H9 (cell line): Measurements from ENCODE around the gene CD84. TPM values are rescaled to one million over a fixed set of nuclear protein-coding genes. Genes with fewer than 3 reads are reported as not detected.

ENCODE experiments used
- DNase-seq: peaks from one replicate; pipeline ENCODE4 v3.0.0-alpha.2; 2017
- H2AFZ ChIP-seq: one replicate; pipeline ENCODE4 v1.6.1; 2013; ENCODE audit warnings: mild to moderate bottlenecking, low read length, control low read depth, moderate library complexity
- H2AK5ac ChIP-seq: 2 replicates; pipeline ENCODE4 v1.6.1; 2013; ENCODE audit warnings: low read length, control low read depth, mixed read lengths; ENCODE audit not compliant: insufficient read length
- H2BK120ac ChIP-seq: one replicate; pipeline ENCODE4 v1.6.1; 2013; ENCODE audit warnings: low read depth, mild to moderate bottlenecking, low read length, control low read depth, inconsistent platforms; ENCODE audit not compliant: poor library complexity, severe bottlenecking
- H2BK12ac ChIP-seq: 2 replicates; pipeline ENCODE4 v1.6.1; 2013; ENCODE audit warnings: low read length, control low read depth, mixed read lengths, low read depth; ENCODE audit not compliant: insufficient read length
- H2BK15ac ChIP-seq: 2 replicates; pipeline ENCODE4 v1.6.1; 2013; ENCODE audit warnings: low read depth, low read length, control low read depth
- H2BK20ac ChIP-seq: one replicate; pipeline ENCODE4 v1.6.1; 2013; ENCODE audit warnings: low read depth, mild to moderate bottlenecking, low read length, control low read depth, inconsistent platforms; ENCODE audit not compliant: poor library complexity, severe bottlenecking
- H2BK5ac ChIP-seq: 2 replicates; pipeline ENCODE4 v1.6.1; 2013; ENCODE audit warnings: low read length, control low read depth, mixed read lengths; ENCODE audit not compliant: insufficient read length
- H3K14ac ChIP-seq: 2 replicates; pipeline ENCODE4 v1.6.1; 2013; ENCODE audit warnings: low read length, control low read depth; ENCODE audit not compliant: insufficient read depth
- H3K18ac ChIP-seq: 2 replicates; pipeline ENCODE4 v1.6.1; 2013; ENCODE audit warnings: low read depth, mild to moderate bottlenecking, mixed read lengths, low read length, control low read depth; ENCODE audit not compliant: insufficient read length
- H3K23ac ChIP-seq: 2 replicates; pipeline ENCODE4 v1.6.1; 2013; ENCODE audit warnings: low read length, control low read depth, mixed read lengths, low read depth; ENCODE audit not compliant: insufficient read length
- H3K23me2 ChIP-seq: 2 replicates; pipeline ENCODE4 v1.6.1; 2013; ENCODE audit warnings: low read depth, mild to moderate bottlenecking, mixed read lengths, low read length, control low read depth; ENCODE audit not compliant: insufficient read length, poor library complexity, severe bottlenecking
- H3K27ac ChIP-seq: 2 replicates; pipeline ENCODE4 v1.5.1; 2013; ENCODE audit warnings: low read length, control low read depth, mixed read lengths, low read depth; ENCODE audit not compliant: insufficient read length
- H3K27me3 ChIP-seq: 2 replicates; pipeline ENCODE4 v1.6.1; 2013; ENCODE audit warnings: low read length, control low read depth, inconsistent platforms; ENCODE audit not compliant: insufficient read depth
- H3K4ac ChIP-seq: 2 replicates; pipeline ENCODE4 v1.6.1; 2013; ENCODE audit warnings: low read depth, mild to moderate bottlenecking, control low read depth, inconsistent platforms, low read length, moderate library complexity
- H3K4me1 ChIP-seq: 2 replicates; pipeline ENCODE4 v1.6.1; 2013; ENCODE audit warnings: low read length, control low read depth, inconsistent platforms; ENCODE audit not compliant: insufficient read depth
- H3K4me2 ChIP-seq: 2 replicates; pipeline ENCODE4 v1.6.1; 2013; ENCODE audit warnings: low read length, control low read depth, mixed read lengths; ENCODE audit not compliant: insufficient read length, insufficient read depth
- H3K56ac ChIP-seq: 2 replicates; pipeline ENCODE4 v1.6.1; 2013; ENCODE audit warnings: low read depth, mild to moderate bottlenecking, mixed read lengths, low read length, control low read depth; ENCODE audit not compliant: insufficient read length
- H3K79me1 ChIP-seq: 2 replicates; pipeline ENCODE4 v1.6.1; 2013; ENCODE audit warnings: low read depth, mild to moderate bottlenecking, moderate library complexity, low read length, control low read depth, inconsistent platforms; ENCODE audit not compliant: insufficient read depth, poor library complexity, severe bottlenecking
- H3K79me2 ChIP-seq: 2 replicates; pipeline ENCODE4 v1.6.1; 2013; ENCODE audit warnings: low read length, control low read depth, inconsistent platforms; ENCODE audit not compliant: insufficient read depth
- H3K9ac ChIP-seq: 2 replicates; pipeline ENCODE4 v1.6.1; 2013; ENCODE audit warnings: low read length, control low read depth, mixed read lengths; ENCODE audit not compliant: insufficient read length; ENCODE audit errors: extremely low read depth
- H3K9me3 ChIP-seq: one replicate; pipeline ENCODE4 v1.6.1; 2013; ENCODE audit warnings: low read depth, low read length, inconsistent platforms; ENCODE audit not compliant: control insufficient read depth
- H3T11ph ChIP-seq: one replicate; pipeline ENCODE4 v1.6.1; 2013; ENCODE audit warnings: mild to moderate bottlenecking, low read length, control low read depth, inconsistent platforms
- H4K20me1 ChIP-seq: one replicate; pipeline ENCODE4 v1.6.1; 2013; ENCODE audit not compliant: control insufficient read depth, insufficient read length, insufficient read depth
- H4K5ac ChIP-seq: 2 replicates; pipeline ENCODE4 v1.6.1; 2013; ENCODE audit warnings: low read depth, mild to moderate bottlenecking, mixed read lengths, low read length, control low read depth; ENCODE audit not compliant: insufficient read length
- H4K8ac ChIP-seq: replicated peaks from 2 replicates; pipeline ENCODE4 v1.6.1; 2013; ENCODE audit warnings: low read length, control low read depth, mixed read lengths, low read depth; ENCODE audit not compliant: insufficient read length
- H4K91ac ChIP-seq: 2 replicates; pipeline ENCODE4 v1.6.1; 2013; ENCODE audit warnings: low read depth, mild to moderate bottlenecking, moderate library complexity, mixed read lengths, low read length, control low read depth; ENCODE audit not compliant: insufficient read length
- H3K27ac Mint-ChIP-seq, 3 experiments: 2 replicates in 2 of 3; 3 replicates in 1 of 3; pipeline ENCODE4 v1.8.0; 2020 to 2021; ENCODE audit warnings: mixed read lengths in 3 of 3, mild to moderate bottlenecking in 1 of 3, moderate library complexity in 1 of 3
- H3K27me3 Mint-ChIP-seq: 2 replicates; pipeline ENCODE4 v1.8.0; 2021; ENCODE audit warnings: low read depth, mild to moderate bottlenecking, moderate library complexity, mixed read lengths
- H3K36me3 Mint-ChIP-seq, 3 experiments: 2 replicates in 2 of 3; 3 replicates in 1 of 3; pipeline ENCODE4 v1.8.0; 2020 to 2021; ENCODE audit warnings: low read depth in 3 of 3, mixed read lengths in 3 of 3; ENCODE audit not compliant: insufficient read depth in 1 of 3
- H3K4me1 Mint-ChIP-seq, 2 experiments: 2 replicates each; pipeline ENCODE4 v1.8.0; 2020; ENCODE audit warnings: mixed read lengths in 2 of 2
- H3K4me3 Mint-ChIP-seq, 2 experiments: 2 replicates in 1 of 2; 3 replicates in 1 of 2; pipeline ENCODE4 v1.8.0; 2020 to 2021; ENCODE audit warnings: mild to moderate bottlenecking in 2 of 2, mixed read lengths in 2 of 2, moderate library complexity in 1 of 2
- H3K9me3 Mint-ChIP-seq, 2 experiments: 2 replicates in 1 of 2; 3 replicates in 1 of 2; pipeline ENCODE4 v1.8.0; 2020; ENCODE audit warnings: mild to moderate bottlenecking in 2 of 2, mixed read lengths in 2 of 2, moderate library complexity in 1 of 2
- WGBS: extraction: QIAGEN DNeasy Blood & Tissue Kit; methylation state at CpG from one replicate; pipeline ENCODE4 v1.1.7; 2013; ENCODE audit warnings: missing lambda C conversion rate, low lambda C conversion rate, mixed read lengths; ENCODE audit not compliant: insufficient read length; ENCODE audit errors: extremely low coverage; 5-methylcytosine and 5-hydroxymethylcytosine counted together
- total RNA-seq: library from RNA; stranded (reverse); gene quantifications from 2 replicates; pipeline ENCODE4 v1.2.1, GENCODE V29; 2021
- TF ChIP-seq, protein P1 (sequence below): fragments of 200-600 bp; sonication (generic); conservative IDR thresholded peaks from 3 replicates; pipeline ENCODE4 v1.8.0; 2021; ENCODE audit warnings: antibody characterized with exemption, mild to moderate bottlenecking

Gene CD84
- total RNA-seq, 1 experiment from 2014 or later: not detected

DNA sequence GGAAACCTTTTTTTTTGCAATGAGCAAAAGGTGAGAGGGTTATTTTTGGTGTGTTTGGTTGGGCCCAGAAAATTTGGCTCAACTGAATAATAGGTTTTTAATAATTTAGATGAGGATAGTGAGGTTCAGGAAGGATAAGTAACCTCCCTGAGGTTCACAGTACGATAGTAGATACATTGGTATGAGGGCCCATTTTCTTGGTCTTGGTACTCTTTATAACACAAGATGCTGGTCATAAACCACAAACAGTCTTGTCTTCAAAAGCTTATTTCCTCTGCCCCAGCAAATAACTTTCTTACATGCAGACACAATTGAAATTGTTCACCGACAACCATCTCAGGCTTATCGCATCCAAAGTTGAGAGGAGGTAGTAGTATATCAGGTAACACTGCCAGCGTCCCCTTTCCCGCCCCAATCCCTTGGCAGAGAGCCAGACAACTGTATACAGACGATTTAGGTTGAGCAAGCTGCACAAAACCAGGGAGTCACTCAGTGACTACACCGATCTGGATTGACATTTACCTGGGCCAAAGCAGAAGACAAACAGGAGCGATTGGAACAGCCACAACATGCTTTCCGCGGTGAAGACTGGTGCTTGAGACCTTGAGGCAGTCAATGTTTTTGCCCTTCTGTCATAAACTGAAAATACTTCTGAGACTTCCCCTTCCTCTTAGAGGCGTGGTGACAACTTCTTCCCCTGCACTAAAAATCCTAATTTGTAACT, 56.5 kb downstream of the CD84 start, which contains the start of gene SLAMF6:
Gene SLAMF6 (minus strand): TSS at position 634 of the 724 bp plus-strand sequence. CDS start 63 bp downstream, at position 571.
- H4K8ac ChIP-seq: no peak within 1 kb of the TSS
- H2BK12ac ChIP-seq: no peak within 1 kb of the TSS
- no peaks in the 10 kb centered on the region for H4K20me1 ChIP-seq
- no peaks in the 10 kb centered on the region for H3K23me2 ChIP-seq
- H4K5ac ChIP-seq: no peak within 1 kb of the TSS
- no peak within 1 kb of the TSS for H2BK15ac ChIP-seq
- no peak within 1 kb of the TSS for H3K4me3 Mint-ChIP-seq
- H3K4me1 ChIP-seq: peaks cover 5% of the 10 kb centered on the region; the same call in 1 of the 2 replicates
- no peak within 1 kb of the TSS for H3K4me2 ChIP-seq
- H2BK120ac ChIP-seq: no peak within 1 kb of the TSS
- no peaks in the 10 kb centered on the region for H3K36me3 Mint-ChIP-seq
- H3K27ac Mint-ChIP-seq: no peak within 1 kb of the TSS
- H4K91ac ChIP-seq: no peak within 1 kb of the TSS
- no peak within 1 kb of the TSS for H2BK5ac ChIP-seq
- peaks cover 2% of the 10 kb centered on the region; the same call in 1 of the 2 replicates for H3K27me3 Mint-ChIP-seq
- peaks cover 25 to 29% of the 10 kb centered on the region in 2 experiments for H3K4me1 Mint-ChIP-seq
- no peaks in the 10 kb centered on the region for H3K79me1 ChIP-seq
- H3T11ph ChIP-seq: no peak within 1 kb of the TSS
- H3K23ac ChIP-seq: no peak within 1 kb of the TSS
- H2AK5ac ChIP-seq: no peak within 1 kb of the TSS
- peaks cover 16 to 17% of the 10 kb centered on the region in 2 experiments for H3K9me3 Mint-ChIP-seq
- TF ChIP-seq, protein P1, sequence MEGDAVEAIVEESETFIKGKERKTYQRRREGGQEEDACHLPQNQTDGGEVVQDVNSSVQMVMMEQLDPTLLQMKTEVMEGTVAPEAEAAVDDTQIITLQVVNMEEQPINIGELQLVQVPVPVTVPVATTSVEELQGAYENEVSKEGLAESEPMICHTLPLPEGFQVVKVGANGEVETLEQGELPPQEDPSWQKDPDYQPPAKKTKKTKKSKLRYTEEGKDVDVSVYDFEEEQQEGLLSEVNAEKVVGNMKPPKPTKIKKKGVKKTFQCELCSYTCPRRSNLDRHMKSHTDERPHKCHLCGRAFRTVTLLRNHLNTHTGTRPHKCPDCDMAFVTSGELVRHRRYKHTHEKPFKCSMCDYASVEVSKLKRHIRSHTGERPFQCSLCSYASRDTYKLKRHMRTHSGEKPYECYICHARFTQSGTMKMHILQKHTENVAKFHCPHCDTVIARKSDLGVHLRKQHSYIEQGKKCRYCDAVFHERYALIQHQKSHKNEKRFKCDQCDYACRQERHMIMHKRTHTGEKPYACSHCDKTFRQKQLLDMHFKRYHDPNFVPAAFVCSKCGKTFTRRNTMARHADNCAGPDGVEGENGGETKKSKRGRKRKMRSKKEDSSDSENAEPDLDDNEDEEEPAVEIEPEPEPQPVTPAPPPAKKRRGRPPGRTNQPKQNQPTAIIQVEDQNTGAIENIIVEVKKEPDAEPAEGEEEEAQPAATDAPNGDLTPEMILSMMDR: no peak
- H3K9me3 ChIP-seq: no peaks in the 10 kb centered on the region
- no peak within 1 kb of the TSS for H3K18ac ChIP-seq
- no peak within 1 kb of the TSS for H2AFZ ChIP-seq
- no peak within 1 kb of the TSS for H2BK20ac ChIP-seq
- WGBS: no CpG with 5 or more reads among the region's 11 CpGs
- no peaks in the 10 kb centered on the region for H3K27me3 ChIP-seq
- no peak within 1 kb of the TSS for H3K9ac ChIP-seq
- no peak for DNase-seq
- no peak within 1 kb of the TSS for H3K56ac ChIP-seq
- no peak within 1 kb of the TSS for H3K4ac ChIP-seq
- H3K79me2 ChIP-seq: no peaks in the 10 kb centered on the region
- H3K27ac ChIP-seq: no peak within 1 kb of the TSS
- no peak within 1 kb of the TSS for H3K14ac ChIP-seq
